ENCODE results near the gene SUPT7L.
A peak's percentile ranks its signal among the peaks of the same experiment; 100 is the strongest.
"Not testable (repeated sequence)": the region's sequence is repeated elsewhere in the genome, so short reads cannot be mapped to it uniquely, and the experiment has no call there.

The SUPT7L gene

GRCh38 chr2:27634291-27634690, 29.1 kb downstream of the SUPT7L start:
- DNase-seq, result no peak

DNA sequence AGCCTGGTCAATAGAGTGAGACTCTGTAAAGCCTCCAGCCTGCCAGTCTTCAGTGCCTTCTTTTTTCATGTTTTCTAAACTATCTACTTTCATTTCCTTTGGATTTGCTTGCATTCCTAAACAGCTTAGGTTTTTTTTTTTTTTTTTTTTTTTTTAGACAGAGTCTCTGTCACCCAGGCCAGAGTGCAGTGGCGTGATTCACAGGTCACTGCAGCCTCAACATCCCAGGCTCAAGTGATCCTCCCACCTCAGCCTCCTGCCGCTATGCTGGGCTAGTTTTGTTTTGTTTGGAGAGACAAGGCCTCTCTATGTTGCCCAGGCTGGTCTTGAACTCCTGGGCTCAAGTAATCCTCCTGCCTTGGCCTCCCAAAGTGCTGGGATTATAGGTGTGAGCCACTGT, 33.2 kb downstream of the SUPT7L start:
- not testable (repeated sequence) for DNase-seq

GRCh38 chr2:27628767-27629709, 34.4 kb downstream of the SUPT7L start, which contains the start of the genes CCDC121 and GPN1:
Gene CCDC121, minus strand, starts transcription at chr2:27629012. Its CDS starts 1,213 bp downstream, at chr2:27627799.
Gene GPN1, plus strand, starts transcription at chr2:27629050. Its CDS starts 9 bp downstream, at chr2:27629059.
- peak; percentile 93 for DNase-seq

DNA sequence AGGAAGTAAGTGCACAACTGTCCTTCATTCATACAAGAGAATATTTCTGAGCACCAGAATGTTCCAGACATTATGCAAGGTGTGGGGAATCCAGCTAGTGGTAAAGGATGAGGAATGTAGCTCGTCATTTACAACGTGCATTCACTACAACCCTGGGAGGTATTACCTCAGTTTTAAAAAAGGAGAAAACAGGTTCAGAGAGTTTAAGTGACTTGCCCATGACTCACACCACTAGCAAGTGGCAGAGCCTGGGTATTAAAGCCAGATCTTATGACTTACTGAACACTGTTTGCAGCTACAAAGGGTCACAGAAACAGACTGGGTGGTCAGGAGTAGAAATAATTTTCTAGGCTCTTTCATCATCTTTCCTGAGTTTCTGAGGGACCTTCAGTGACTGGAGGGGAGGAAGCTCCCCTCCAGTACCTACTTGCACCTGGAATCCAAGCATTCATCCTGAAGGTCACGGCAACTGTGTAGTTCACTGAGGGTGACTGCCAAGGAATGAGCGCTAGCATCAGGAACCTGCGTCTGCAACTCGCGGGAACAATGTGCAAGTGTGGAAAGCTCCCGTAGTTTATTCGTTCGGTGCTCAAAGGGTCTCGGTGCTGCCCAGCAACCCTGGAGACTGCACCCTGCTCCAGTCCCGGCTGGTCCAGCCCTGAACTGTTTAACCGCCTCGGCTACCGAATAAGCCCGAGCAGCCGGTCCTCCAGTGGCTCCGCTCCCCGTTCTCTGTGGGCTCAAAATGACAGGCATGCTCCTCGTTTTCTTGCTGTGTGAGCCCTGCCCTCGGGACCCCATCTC, 35.2 kb downstream of the SUPT7L start:
- DNase-seq, result peak; percentile 89

- not testable (repeated sequence) for DNase-seq
These were observed 36.5 kb downstream of the SUPT7L start for GRCh38 chr2:27626921-27627320.

GRCh38 chr2:27626323-27626722, 37.1 kb downstream of the SUPT7L start:
- not testable (repeated sequence) for DNase-seq

GRCh38 chr2:27624943-27625342, 38.5 kb downstream of the SUPT7L start:
- no peak for DNase-seq

GRCh38 chr2:27622921-27623384, 40.5 kb downstream of the SUPT7L start:
- DNase-seq, result peak; percentile 95

- DNase-seq, result no peak
These were observed 41.9 kb downstream of the SUPT7L start for GRCh38 chr2:27621524-27621923.

GRCh38 chr2:27615316-27615715, 48.1 kb downstream of the SUPT7L start:
- no peak for DNase-seq

GRCh38 chr2:27613985-27614384, 49.4 kb downstream of the SUPT7L start:
- DNase-seq, result no peak

- DNase-seq, result no peak
These were observed 56.8 kb downstream of the SUPT7L start for GRCh38 chr2:27606611-27607010.
